GM19468 (cell line): ENCODE results near the gene CTCF.

ENCODE experiments used
- ATAC-seq: cut with Tn5 transposase; IDR thresholded peaks from one replicate; pipeline ENCODE4 v1.9.1; 2021; ENCODE audit warnings: mild to moderate bottlenecking, moderate library complexity, moderate number of reproducible peaks; ENCODE audit not compliant: unreplicated experiment; ENCODE audit errors: extremely low read depth

The CTCF gene

GRCh38 chr16:67547423-67548264, 14.7 kb upstream of the CTCF start:
- ATAC-seq: no peak

DNA sequence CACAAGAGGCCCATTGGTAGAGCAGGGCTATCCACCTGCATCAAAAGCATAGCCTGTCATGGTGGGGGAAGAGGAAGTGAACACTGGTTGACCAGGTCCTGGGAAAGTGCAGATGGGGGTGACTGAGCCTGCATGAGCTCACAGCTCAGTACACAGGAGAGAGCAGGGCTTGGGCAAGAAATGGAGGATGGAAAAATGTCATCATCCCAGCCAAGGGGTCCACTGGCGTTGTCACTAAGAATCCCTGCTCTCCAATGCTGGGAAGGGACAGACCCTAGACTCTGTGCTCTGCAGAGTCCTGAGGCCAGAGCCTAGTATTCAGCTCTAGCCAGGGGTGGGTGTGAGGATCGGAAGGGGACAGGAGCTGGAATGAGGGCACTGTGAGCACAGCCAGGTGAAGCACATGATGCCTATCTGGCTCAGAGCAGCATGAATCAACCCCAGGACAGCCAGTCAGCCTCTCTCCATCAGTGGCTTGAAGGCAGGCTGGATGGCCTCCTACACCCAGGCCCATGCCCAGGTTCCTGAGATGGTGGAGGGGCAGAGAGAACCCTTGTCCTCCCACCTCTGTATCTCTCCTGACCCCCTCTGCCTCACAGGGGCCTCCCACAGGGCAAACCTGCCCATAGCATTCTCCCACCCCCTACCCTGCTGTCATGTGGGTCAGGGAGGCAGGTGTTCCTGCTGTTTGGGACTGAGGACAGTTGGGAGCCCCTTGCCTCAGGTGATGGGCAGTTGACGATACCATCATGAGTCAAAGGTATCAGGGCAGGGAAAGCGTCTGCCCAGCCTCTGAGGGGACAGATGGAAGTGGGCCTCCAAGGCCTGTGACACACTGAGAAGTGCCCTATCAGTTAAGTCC, 13.8 kb upstream of the CTCF start:
- no peak for ATAC-seq

DNA sequence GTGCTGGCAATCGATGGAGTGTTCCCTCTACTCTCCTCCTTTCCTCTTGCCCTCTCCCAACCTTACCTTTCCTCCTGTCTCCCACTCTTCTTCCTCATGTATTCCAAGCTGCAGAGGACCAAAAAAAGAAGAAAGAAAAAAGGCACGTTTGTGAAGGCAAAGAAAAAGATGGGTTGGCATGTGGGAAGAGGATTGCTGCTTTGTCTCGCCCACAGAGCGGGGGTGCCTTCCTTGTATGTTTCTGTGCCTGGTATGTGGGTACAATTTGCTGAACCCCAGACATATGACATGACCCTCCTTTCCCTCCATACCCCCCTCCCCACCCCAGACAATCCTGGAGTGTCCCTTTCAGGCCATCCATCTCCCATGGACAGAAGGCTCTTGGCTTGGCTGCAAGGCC, 13.1 kb upstream of the CTCF start:
- ATAC-seq: no peak

DNA sequence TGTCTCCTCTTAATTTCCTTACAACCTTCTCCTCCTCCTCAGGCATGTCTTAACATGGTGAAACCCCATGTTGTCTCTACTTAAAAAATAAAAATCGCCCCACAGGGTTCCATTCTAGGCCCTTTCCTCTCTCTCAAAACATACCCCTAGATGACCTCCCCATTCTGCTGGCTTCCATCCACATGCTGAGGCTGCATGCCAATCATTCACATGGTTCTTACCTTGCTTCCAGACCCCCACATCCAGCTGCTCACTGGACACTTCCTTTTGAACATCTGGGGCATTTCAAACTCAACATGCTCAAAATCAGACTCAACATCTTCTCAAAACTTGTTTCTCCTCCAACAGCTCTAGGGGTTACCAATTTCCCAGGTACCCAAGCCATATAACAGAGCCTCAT, 12.4 kb upstream of the CTCF start:
- no peak for ATAC-seq

- ATAC-seq: no peak
Measured at GRCh38 chr16:67551091-67551490, 11.2 kb upstream of the CTCF start.

- ATAC-seq: no peak
Measured at GRCh38 chr16:67551972-67552371, 10.4 kb upstream of the CTCF start.

DNA sequence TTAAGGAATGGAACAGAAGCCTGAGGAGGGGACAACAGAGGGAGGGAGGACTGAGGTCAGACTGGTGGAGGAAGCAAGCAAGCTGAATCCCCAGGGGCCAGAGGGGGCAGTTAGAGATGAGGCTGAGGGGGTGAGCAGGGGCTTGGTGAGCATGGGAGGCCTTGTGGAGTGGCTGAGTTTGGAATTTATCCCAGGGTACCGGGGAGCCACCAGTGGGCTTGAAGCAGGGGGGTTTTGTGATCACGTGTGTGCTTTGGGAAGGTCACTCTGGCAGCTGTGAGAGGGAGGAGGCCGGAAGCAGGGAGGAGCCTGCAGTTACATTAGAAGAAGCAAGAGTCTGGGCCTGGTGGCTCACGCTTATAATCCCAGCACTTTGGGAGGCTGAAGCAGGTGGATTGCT, 9.8 kb upstream of the CTCF start:
- no peak for ATAC-seq

DNA sequence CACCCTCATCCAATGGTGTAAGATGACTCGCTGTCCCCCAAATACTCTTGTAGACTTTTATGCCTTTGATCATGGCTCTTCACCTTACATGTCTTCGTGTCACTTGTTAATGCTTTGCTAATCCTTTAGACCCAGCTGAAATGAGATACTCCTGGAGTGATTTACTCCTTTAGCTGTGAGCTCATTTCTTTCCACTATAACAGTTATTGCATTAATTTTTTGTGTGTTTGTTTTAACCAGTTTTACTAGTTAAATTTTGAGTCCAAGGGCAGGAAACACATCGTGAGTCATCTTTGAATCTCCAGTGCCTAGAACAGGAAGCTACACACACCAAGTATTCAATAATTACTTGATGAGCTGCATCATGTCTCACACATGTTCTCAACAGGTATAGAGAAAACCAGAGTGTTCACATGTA, 6.5 kb upstream of the CTCF start:
- no peak for ATAC-seq

DNA sequence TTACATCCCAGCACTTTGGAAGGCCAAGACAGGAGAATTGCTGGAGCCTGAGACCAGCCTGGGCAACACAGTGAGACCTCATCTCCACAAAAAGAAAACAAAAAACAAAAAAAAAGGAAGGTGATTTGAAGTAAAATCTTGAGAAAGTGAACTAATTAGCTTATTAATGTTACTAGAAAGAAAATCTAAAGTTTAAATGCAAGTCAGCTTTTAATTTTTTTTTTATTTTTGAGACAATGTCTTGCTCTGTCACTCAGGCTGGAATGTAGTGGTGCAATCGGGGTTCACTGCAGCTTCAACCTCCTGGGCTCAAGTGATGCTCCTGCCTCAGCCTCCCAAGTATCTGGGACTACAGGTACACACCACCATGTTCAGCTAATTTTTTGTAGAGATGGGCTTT, 3.5 kb upstream of the CTCF start:
- ATAC-seq: no peak

DNA sequence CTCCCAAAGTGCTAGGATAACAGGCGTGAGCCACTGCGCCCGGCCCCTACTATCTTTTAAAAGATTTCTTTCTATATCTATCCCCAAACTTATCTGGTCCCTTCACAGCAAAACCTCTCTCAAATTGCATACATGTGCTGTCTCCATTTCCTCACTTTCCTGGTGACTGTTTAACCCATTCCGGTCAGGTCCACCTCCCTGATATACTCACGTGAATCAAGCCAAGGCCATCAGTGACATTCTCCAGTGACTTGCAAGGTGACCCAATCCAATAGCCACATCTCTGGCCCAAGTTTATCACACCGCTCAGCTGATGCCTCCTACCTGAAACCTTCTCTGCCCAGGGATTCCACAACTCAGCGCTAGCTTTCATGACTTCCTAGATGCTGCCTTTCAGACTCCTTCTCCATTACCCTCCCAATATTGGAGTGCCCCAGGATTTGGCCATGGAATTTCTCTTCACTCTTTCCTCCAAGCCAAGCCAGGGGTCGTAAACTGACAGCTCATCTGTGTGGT, 1.4 kb upstream of the CTCF start:
- ATAC-seq: no peak

DNA sequence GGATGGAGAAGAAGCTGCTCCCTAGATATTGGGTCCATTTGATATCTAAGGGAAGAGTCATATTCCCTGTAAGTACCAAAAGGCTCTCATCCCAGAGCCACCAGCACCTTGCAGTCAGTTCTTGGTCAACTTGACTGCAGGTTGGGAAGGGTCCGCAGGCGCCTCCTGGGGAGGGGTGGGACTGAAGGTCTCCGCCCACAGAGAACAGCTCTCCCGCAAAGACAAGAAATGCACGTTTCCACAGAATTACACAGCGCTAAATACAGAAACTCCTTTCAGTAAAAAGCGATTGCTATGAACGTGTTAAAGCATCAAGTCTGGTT, 864 bp upstream of the CTCF start:
- ATAC-seq: no peak

DNA sequence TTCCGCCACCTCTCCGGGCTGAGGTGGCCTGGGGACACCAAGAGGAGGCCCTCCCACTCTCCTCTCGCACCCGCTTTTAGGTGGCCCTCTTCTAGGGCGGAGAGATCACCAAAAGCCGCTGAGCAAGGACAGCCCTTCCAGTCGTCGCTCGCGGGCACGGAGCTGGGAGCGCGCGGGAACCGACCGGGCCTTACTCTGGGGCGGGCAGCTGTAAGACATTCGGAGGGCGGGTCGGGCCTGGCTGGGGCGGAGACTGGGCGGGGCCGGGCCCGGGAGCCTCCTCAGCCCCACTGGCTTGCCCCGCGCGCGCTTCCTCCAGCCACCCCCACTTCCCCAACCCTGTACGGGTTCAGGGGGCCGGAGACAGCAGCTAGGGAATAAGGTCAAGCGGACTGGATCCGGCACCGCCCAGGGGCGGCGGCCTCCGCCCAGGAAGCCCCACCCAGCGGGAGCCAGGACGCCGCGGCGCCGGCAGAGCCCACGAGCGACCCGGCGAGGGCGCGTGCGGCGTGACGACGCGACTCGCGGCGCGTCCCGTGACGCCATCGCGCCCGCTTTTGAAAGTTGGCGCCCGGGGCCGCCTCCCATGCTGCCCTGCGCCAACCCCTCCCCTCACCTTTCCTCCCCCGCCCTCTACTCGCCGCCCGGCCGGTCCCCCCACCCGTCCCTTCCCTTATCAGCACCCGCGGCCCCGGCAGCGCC, 351 bp upstream of the CTCF start:
- peak; percentile 84 for ATAC-seq

- no peak for ATAC-seq
Measured at GRCh38 chr16:67562918-67563707, 787 bp downstream of the CTCF start.

DNA sequence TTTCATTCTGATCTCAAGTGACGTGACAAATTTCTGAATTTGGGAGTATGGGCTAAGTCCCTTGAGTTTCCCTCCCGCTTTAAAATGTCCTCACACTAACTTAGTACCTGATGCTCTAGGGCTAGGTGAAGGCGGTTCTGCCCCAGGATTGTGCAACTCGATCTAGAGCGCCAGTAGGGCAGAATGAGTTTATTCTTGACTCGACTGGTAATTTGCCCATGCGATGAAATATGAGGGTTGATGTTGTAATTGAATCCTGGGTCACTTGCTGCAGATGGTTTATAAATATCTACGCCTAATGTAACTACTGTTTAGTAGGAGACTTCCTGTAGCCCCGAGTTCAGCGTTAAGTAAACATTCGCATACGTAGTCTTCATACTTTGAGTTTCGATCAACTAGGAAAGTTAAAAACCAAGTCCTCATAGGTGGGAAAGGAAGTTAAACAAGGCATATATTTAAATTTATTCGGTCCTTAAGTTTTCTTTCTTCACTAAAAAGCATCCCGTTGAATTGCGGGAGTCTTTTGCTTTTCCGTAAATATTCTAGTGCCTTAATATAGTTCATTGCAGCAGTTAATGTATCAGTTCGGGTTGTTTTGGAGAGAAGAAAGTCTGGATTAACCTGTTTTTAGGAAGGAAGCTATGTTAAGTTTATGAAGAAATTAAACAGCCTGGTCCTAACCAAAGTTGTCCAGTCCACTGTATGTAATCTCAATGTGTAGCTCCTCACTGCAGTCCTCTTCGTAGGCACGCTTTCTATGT, 1.6 kb downstream of the CTCF start:
- ATAC-seq: no peak

GRCh38 chr16:67565470-67566100, 3.3 kb downstream of the CTCF start:
- no peak for ATAC-seq

DNA sequence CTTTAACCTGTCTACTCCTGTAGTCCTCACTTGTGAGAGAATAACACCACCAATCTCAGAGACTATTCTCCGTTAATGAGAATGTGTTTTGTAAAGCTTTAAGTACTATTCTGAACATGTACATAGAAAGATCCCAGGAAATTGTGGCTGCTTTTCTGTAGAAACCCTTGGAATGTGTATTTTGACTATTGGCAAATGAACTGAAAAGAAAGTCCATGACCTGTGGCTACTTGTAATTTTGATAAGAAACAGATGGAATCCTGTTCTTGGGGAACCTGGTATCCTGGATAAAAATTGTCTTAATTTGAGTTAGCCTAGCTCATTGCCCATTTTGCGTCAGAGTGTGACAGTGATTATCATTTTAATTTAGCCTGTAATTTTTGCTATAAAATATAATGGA, 9.1 kb downstream of the CTCF start:
- no peak for ATAC-seq

DNA sequence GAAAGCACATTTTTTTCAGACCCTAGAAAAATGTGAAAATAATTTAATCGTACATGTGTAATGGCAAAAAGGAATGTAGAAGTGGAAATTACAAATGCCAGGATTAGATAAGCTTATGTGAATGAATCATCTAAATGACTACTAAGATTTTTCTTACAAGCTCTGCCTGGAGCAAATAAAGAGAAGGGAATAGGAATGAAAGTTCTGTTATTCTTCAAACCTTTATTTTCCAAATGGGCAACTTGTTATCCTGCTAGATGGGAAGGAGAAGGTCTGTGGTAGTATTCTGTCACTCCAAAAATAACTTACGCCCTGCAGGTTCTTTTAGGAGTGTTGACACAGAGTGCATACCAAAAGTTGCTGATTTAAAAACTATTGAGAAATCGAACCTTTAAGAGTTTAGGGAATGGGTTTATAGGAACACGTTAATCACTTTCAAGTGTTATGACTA, 9.7 kb downstream of the CTCF start:
- ATAC-seq: no peak

GRCh38 chr16:67579686-67580085, 17.4 kb downstream of the CTCF start:
- no peak for ATAC-seq

DNA sequence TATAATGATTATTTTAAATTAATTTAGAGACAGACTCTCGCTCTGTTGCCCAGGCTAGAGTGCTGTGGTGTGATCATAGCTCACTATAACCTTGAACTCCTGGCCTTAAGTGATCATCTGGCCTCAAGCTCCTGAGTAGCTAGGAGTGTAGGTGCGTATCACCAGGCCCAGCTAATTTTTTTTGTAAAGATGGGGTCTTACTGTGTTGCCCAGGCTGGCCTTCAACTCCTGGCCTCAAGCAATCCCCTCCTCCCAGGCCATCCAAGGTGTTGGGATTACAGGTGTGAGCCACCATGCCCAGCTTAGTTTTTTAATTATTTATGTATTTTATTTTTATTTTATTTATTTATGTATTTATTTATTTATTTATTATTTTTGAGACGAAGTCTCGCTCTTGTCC, 17.9 kb downstream of the CTCF start:
- ATAC-seq: no peak
